Thoracic aorta (tissue), 2 donors: ENCODE data around the gene CYP51A1. TPM values are rescaled to one million over a fixed set of nuclear protein-coding genes. Genes with fewer than 3 reads are reported as not detected.
"Not testable (repeated sequence)": the region's sequence is repeated elsewhere in the genome, so short reads cannot be mapped to it uniquely, and the experiment has no call there.

ENCODE experiments used
- ATAC-seq: fragments of 150-250 bp; one replicate; pipeline ENCODE4 v1.8.0; 2017; ENCODE audit warnings: low read depth; ENCODE audit not compliant: insufficient number of reproducible peaks, low FRiP score
- DNase-seq: peaks from one replicate; pipeline ENCODE4 v3.0.0-alpha.2; 2020; ENCODE audit warnings: low spot score
- H3K27ac ChIP-seq, 2 donors: fragments of 200-600 bp; sonication (generic); 1 replicate in 1 of 2; 2 replicates in 1 of 2; pipeline ENCODE4 v1.5.1; 2016; ENCODE audit warnings: mild to moderate bottlenecking in 2 of 2, moderate library complexity in 2 of 2
- H3K27me3 ChIP-seq: fragments of 200-600 bp; sonication (generic); replicated peaks from 2 replicates; pipeline ENCODE4 v1.6.0; 2016; ENCODE audit warnings: mild to moderate bottlenecking; ENCODE audit not compliant: insufficient read depth
- H3K36me3 ChIP-seq: fragments of 200-600 bp; sonication (generic); one replicate; pipeline ENCODE4 v1.5.1; 2016
- H3K4me1 ChIP-seq, 2 donors: fragments of 200-600 bp; sonication (generic); 1 replicate in 1 of 2; 2 replicates in 1 of 2; pipeline versions ENCODE4 v1.5.1 to v1.6.0; 2016; ENCODE audit warnings: low read depth in 2 of 2, mild to moderate bottlenecking in 1 of 2; ENCODE audit not compliant: control insufficient read depth in 1 of 2
- H3K4me3 ChIP-seq: fragments of 200-600 bp; sonication (generic); 2 replicates; pipeline ENCODE4 v1.5.1; 2016; ENCODE audit warnings: mild to moderate bottlenecking
- H3K9me3 ChIP-seq: fragments of 200-600 bp; sonication (generic); 2 replicates; pipeline ENCODE4 v1.5.1; 2016
- total RNA-seq, 2 donors: library from RNA; depleted of rRNA; stranded (reverse); fragments of >200 nt; gene quantifications; one replicate each; pipeline versions ENCODE4 v1.1.0 to v1.2.3, GENCODE V29; 2016
- TF ChIP-seq, protein P1 (sequence below): fragments of 200-600 bp; sonication (generic); IDR thresholded peaks from one replicate; pipeline ENCODE4 v1.5.1; 2019; ENCODE audit warnings: antibody characterized with exemption

The CYP51A1 gene
- total RNA-seq, 2 donors from 2014 or later = 22.6 to 30.7 TPM

DNA sequence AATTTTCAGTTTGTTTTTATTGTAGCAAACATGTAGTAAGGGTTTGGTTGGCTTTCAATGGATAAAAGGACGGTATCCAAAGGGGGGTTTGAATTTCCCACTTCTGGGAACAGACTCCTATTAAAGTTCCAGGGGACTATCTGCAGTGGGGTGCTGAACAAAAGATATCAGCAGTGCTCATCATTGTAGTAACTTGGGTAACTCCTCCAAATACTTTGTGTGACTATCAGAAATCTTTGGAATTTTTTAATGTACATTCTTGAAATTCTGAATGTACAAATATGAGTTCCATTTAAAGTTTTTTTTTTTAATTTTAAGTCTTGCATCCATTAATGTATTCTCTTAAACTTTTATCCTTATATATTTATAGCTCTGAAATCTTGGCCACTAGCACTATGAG, 42.1 kb downstream of the CYP51A1 start:
- Histone ChIP-seq H3K36me3 (peaks cover 38% of the 10 kb centered on the region), H3K27me3 (no peaks in the 10 kb centered on the region), H3K4me3 (no peak overlapping the region), H3K4me1 (no peaks in the 10 kb centered on the region), H3K9me3 (no peaks in the 10 kb centered on the region), H3K27ac (no peak overlapping the region)
- ATAC-seq (no peak), DNase-seq (no peak)
- TF ChIP-seq, protein P1, sequence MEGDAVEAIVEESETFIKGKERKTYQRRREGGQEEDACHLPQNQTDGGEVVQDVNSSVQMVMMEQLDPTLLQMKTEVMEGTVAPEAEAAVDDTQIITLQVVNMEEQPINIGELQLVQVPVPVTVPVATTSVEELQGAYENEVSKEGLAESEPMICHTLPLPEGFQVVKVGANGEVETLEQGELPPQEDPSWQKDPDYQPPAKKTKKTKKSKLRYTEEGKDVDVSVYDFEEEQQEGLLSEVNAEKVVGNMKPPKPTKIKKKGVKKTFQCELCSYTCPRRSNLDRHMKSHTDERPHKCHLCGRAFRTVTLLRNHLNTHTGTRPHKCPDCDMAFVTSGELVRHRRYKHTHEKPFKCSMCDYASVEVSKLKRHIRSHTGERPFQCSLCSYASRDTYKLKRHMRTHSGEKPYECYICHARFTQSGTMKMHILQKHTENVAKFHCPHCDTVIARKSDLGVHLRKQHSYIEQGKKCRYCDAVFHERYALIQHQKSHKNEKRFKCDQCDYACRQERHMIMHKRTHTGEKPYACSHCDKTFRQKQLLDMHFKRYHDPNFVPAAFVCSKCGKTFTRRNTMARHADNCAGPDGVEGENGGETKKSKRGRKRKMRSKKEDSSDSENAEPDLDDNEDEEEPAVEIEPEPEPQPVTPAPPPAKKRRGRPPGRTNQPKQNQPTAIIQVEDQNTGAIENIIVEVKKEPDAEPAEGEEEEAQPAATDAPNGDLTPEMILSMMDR = no peak

DNA sequence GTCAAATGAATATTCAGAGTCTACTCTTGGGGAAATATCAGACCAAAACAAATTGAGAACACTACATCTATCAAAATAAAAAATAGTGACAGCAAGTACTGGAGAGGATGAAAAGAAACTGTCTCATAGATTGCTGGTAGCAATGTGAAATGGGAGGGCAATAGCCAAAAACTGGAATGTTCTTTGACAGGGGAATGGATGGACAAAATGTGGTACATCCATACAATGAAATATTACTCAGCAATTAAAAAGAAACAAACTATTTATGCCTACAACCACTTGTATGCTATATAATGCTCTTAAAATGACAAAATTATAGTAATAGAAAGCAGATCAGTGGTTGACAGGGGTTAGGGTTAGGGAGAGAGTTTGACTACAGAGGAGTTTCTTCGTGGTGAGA, 46.0 kb downstream of the CYP51A1 start:
- no peak for DNase-seq
- no peak for ATAC-seq
- H3K36me3 ChIP-seq = peaks cover 38% of the 10 kb centered on the region

DNA sequence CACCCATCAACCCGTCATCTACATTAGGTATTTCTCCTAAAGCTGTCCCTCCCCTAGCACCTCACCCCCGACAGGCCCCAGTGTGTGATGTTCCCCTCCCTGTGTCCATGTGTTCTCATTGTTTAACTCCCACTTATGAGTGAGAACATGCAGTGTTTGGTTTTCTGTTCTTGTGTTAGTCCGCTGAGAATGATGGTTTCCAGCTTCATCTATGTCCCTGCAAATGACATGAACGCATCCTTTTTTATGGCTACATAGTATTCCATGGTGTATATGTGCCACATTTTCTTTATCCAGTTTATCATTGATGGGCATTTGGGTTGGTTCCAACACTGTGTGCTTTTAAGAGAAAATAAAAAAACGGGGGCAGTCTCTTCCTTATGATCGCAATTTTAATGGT, 50.4 kb downstream of the CYP51A1 start:
- not testable (repeated sequence) for DNase-seq, H3K27me3 ChIP-seq, H3K27ac ChIP-seq, H3K4me3 ChIP-seq, ATAC-seq, H3K9me3 ChIP-seq, H3K4me1 ChIP-seq
- peaks cover 40% of the 10 kb centered on the region for H3K36me3 ChIP-seq

More for the DNA sequence above, 46.0 kb downstream of the CYP51A1 start:
- Histone ChIP-seq H3K27ac (no peak overlapping the region), H3K4me1 (no peaks in the 10 kb centered on the region), H3K4me3 (no peak overlapping the region), H3K9me3 (no peaks in the 10 kb centered on the region), H3K27me3 (no peaks in the 10 kb centered on the region)
- TF ChIP-seq, protein P1 = no peak

DNA sequence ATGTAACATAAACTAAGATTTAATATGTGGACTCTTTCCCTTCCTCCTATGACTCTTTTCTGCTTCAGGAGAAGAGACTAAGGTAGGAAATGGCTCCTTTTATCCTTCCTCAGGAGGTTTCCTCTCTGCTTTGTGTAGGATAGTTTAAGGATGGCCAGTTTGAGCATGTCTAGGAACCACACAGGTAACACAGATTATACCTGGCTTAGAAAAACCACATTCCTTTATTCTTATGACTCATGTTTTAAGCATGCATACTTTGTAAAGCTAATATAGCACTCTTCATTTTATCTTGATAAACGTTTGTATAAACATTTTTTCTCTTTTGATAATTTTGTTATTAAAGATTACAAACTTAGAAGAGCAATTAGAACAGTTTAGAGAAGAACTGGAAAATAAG, 57.8 kb downstream of the CYP51A1 start:
- ATAC-seq (no peak), DNase-seq (no peak)
- Histone ChIP-seq H3K9me3 (no peaks in the 10 kb centered on the region), H3K27ac (no peak overlapping the region), H3K27me3 (no peaks in the 10 kb centered on the region), H3K4me1 (no peaks in the 10 kb centered on the region), H3K4me3 (no peak overlapping the region), H3K36me3 (peaks cover 17% of the 10 kb centered on the region)
- TF ChIP-seq, protein P1 = no peak

DNA sequence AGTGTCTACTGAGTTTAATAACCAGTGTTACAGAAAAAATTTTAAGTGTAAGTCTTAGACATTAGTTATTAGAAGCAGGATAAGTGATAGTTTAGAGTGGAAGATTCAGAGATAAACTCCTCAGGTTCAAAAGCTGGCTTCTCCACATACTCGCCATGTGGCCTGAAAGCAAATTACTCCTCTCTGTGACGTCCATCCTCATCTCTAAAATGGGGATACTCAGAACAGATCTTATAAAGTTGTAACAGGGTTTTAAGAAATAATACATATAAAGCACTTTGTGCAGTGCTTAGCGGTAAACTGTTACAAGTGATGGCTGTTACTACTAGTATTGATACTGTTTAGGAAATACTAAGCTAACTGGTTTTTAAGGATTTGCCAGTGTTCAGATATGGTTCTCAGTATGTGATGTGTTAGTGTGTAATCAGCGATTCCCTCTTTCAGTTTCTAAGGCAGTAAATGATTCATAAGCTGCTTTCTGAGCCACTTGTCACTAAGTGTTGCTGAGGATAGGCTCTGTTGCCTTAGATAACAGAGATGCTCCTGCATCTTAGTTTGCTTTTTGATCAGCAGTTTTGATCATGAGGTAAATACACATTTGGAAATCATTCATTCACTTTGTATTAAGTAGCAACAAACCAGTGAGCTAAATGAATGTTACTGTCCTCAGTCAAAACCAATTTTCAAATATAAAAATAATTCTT, 58.7 kb downstream of the CYP51A1 start:
- Histone ChIP-seq H3K4me1 (no peaks in the 10 kb centered on the region), H3K4me3 (no peak overlapping the region), H3K27me3 (no peaks in the 10 kb centered on the region), H3K27ac (no peak overlapping the region), H3K9me3 (no peaks in the 10 kb centered on the region), H3K36me3 (peaks cover 17% of the 10 kb centered on the region)
- ATAC-seq (no peak), DNase-seq (no peak)
- TF ChIP-seq, protein P1 = no peak

DNA sequence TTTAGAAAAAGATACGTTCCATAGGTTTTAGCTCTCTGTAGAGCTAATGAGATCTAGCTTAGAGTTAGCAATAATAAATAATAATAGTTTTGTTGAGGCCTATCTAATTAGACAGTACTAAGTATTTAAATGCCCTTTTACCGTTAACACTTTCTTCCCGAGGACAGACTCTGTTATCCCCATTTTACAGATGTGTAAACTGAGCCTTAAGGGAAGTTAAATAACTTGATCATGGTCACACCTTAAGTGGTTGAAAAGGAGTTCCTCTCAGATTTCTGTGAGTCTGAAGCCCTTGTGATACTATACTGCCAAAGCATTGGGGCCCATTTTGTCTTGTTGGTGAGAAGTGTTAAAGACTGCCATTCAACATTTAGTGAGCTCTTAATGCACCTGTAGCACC, 61.6 kb downstream of the CYP51A1 start:
- peaks cover 15% of the 10 kb centered on the region for H3K36me3 ChIP-seq
- no peak for ATAC-seq

More for the DNA sequence above, 61.6 kb downstream of the CYP51A1 start:
- Histone ChIP-seq H3K4me3 (no peak overlapping the region), H3K9me3 (no peaks in the 10 kb centered on the region), H3K27me3 (no peaks in the 10 kb centered on the region), H3K4me1 (no peaks in the 10 kb centered on the region), H3K27ac (no peak overlapping the region)
- no peak for DNase-seq
- TF ChIP-seq, protein P1 = no peak
